GM23338 (cell line): ENCODE results near the gene APOBR. TPM values are rescaled to one million over a fixed set of nuclear protein-coding genes. Genes with fewer than 3 reads are reported as not detected.

Source experiments
- CREB1 ChIP-seq: fragments of 250-450 bp; sonication (Bioruptor Pico); IDR thresholded peaks from 2 replicates; pipeline ENCODE4 v1.5.0; 2020; ENCODE audit warnings: low read depth, mild to moderate bottlenecking, moderate library complexity
- EZH2 ChIP-seq: fragments of 200-600 bp; sonication (generic); IDR thresholded peaks from one replicate; pipeline ENCODE4 v1.8.0; 2017; ENCODE audit warnings: antibody characterized with exemption, mild to moderate bottlenecking, low read depth; ENCODE audit not compliant: unreplicated experiment
- EZH2phosphoT487 ChIP-seq: fragments of 200-600 bp; sonication (generic); IDR thresholded peaks from one replicate; pipeline ENCODE4 v1.8.1; 2018; ENCODE audit warnings: antibody characterized with exemption; ENCODE audit not compliant: unreplicated experiment
- JUNB ChIP-seq: IDR thresholded peaks from one replicate; pipeline ENCODE4 v1.6.1; 2016; ENCODE audit warnings: antibody characterized with exemption; ENCODE audit not compliant: unreplicated experiment
- NANOG ChIP-seq: IDR thresholded peaks from 2 replicates; pipeline ENCODE4 v1.6.1; 2016; ENCODE audit warnings: antibody characterized with exemption, borderline replicate concordance
- POLR2AphosphoS5 ChIP-seq: IDR thresholded peaks from 2 replicates; pipeline ENCODE4 v1.6.1; 2016; ENCODE audit warnings: antibody characterized with exemption, low read depth
- STAT1 ChIP-seq: IDR thresholded peaks from one replicate; pipeline ENCODE4 v1.6.1; 2016; ENCODE audit warnings: antibody characterized with exemption; ENCODE audit not compliant: unreplicated experiment
- ZNF331 ChIP-seq: fragments of 250-450 bp; sonication (Bioruptor Pico); IDR thresholded peaks from 2 replicates; pipeline ENCODE4 v1.5.0; 2020; ENCODE audit warnings: low read depth, mild to moderate bottlenecking, moderate library complexity
- polyA plus RNA-seq: library from polyadenylated mRNA; unstranded; fragments of >200 nt; fragmentation: Nextera tagmentation; extraction: Ambion mirVana; gene quantifications from 2 replicates; pipeline ENCODE4 v1.2.1, GENCODE V29; 2016
- total RNA-seq: library from RNA; depleted of rRNA; stranded (reverse); fragments of >200 nt; shearing (Covaris generic); gene quantifications from 2 replicates; pipeline ENCODE4 v1.2.3, GENCODE V29; 2014
- TF ChIP-seq, protein P1 (sequence below): fragments of 250-450 bp; sonication (Bioruptor Pico); IDR thresholded peaks from 2 replicates; pipeline ENCODE4 v1.5.0; 2020; ENCODE audit warnings: mild to moderate bottlenecking, moderate library complexity
- TF ChIP-seq, protein P2 (sequence below), 2 experiments: fragments of 200-600 bp in 1 of 2; sonication (generic) in 1 of 2; conservative IDR thresholded peaks; 2 replicates each; pipeline versions ENCODE4 v1.5.1 to v1.6.1; 2016 to 2017; ENCODE audit warnings: antibody characterized with exemption in 2 of 2, low read depth in 2 of 2, mild to moderate bottlenecking in 2 of 2, moderate library complexity in 1 of 2
- TF ChIP-seq, protein P3 (sequence below): IDR thresholded peaks from 2 replicates; pipeline ENCODE4 v1.6.1; 2016; ENCODE audit warnings: antibody characterized with exemption

The APOBR gene
- total and polyA plus RNA-seq, 2 experiments from 2014 or later, result 0.07 TPM; not detected in 1

DNA sequence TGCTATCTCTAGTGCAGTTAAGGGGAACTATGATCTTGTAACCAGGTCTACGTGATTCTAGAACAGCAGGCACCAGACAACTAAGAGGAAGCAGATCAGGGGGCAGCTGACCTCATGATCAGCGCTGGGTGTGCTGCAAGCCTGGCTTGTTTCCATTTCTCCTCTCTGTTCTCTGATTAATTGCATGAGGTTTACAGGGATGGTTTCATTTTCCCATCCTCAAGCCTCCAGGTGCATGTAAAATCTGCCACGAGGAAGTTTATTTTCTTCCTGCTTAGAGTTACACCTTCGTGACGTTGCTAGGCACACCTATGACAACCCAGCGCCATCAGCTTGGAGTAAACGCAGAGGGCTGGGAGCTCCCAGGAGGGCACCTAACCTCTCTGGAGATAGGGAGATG is 48.6 kb downstream of the APOBR start (continued):
- TF ChIP-seq, protein P1, sequence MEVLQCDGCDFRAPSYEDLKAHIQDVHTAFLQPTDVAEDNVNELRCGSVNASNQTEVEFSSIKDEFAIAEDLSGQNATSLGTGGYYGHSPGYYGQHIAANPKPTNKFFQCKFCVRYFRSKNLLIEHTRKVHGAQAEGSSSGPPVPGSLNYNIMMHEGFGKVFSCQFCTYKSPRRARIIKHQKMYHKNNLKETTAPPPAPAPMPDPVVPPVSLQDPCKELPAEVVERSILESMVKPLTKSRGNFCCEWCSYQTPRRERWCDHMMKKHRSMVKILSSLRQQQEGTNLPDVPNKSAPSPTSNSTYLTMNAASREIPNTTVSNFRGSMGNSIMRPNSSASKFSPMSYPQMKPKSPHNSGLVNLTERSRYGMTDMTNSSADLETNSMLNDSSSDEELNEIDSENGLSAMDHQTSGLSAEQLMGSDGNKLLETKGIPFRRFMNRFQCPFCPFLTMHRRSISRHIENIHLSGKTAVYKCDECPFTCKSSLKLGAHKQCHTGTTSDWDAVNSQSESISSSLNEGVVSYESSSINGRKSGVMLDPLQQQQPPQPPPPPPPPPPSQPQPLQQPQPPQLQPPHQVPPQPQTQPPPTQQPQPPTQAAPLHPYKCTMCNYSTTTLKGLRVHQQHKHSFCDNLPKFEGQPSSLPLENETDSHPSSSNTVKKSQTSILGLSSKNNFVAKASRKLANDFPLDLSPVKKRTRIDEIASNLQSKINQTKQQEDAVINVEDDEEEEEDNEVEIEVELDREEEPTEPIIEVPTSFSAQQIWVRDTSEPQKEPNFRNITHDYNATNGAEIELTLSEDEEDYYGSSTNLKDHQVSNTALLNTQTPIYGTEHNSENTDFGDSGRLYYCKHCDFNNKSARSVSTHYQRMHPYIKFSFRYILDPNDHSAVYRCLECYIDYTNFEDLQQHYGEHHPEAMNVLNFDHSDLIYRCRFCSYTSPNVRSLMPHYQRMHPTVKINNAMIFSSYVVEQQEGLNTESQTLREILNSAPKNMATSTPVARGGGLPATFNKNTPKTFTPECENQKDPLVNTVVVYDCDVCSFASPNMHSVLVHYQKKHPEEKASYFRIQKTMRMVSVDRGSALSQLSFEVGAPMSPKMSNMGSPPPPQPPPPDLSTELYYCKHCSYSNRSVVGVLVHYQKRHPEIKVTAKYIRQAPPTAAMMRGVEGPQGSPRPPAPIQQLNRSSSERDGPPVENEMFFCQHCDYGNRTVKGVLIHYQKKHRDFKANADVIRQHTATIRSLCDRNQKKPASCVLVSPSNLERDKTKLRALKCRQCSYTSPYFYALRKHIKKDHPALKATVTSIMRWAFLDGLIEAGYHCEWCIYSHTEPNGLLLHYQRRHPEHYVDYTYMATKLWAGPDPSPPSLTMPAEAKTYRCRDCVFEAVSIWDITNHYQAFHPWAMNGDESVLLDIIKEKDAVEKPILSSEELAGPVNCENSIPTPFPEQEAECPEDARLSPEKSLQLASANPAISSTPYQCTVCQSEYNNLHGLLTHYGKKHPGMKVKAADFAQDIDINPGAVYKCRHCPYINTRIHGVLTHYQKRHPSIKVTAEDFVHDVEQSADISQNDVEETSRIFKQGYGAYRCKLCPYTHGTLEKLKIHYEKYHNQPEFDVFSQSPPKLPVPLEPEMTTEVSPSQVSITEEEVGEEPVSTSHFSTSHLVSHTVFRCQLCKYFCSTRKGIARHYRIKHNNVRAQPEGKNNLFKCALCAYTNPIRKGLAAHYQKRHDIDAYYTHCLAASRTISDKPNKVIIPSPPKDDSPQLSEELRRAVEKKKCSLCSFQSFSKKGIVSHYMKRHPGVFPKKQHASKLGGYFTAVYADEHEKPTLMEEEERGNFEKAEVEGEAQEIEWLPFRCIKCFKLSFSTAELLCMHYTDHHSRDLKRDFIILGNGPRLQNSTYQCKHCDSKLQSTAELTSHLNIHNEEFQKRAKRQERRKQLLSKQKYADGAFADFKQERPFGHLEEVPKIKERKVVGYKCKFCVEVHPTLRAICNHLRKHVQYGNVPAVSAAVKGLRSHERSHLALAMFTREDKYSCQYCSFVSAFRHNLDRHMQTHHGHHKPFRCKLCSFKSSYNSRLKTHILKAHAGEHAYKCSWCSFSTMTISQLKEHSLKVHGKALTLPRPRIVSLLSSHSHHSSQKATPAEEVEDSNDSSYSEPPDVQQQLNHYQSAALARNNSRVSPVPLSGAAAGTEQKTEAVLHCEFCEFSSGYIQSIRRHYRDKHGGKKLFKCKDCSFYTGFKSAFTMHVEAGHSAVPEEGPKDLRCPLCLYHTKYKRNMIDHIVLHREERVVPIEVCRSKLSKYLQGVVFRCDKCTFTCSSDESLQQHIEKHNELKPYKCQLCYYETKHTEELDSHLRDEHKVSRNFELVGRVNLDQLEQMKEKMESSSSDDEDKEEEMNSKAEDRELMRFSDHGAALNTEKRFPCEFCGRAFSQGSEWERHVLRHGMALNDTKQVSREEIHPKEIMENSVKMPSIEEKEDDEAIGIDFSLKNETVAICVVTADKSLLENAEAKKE, result no peak
- TF ChIP-seq, protein P2, sequence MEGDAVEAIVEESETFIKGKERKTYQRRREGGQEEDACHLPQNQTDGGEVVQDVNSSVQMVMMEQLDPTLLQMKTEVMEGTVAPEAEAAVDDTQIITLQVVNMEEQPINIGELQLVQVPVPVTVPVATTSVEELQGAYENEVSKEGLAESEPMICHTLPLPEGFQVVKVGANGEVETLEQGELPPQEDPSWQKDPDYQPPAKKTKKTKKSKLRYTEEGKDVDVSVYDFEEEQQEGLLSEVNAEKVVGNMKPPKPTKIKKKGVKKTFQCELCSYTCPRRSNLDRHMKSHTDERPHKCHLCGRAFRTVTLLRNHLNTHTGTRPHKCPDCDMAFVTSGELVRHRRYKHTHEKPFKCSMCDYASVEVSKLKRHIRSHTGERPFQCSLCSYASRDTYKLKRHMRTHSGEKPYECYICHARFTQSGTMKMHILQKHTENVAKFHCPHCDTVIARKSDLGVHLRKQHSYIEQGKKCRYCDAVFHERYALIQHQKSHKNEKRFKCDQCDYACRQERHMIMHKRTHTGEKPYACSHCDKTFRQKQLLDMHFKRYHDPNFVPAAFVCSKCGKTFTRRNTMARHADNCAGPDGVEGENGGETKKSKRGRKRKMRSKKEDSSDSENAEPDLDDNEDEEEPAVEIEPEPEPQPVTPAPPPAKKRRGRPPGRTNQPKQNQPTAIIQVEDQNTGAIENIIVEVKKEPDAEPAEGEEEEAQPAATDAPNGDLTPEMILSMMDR (conservative IDR thresholded peaks at IDR 0.05; ENCODE audit: low read depth in 2 of 2), result no peak
- TF ChIP-seq EZH2phosphoT487 (no peak), POLR2AphosphoS5 (no peak), JUNB (no peak), EZH2 (no peak), NANOG (no peak), ZNF331 (CRISPR knock-in tag) (no peak), CREB1 (CRISPR knock-in tag) (no peak), STAT1 (no peak)
- TF ChIP-seq, protein P3, sequence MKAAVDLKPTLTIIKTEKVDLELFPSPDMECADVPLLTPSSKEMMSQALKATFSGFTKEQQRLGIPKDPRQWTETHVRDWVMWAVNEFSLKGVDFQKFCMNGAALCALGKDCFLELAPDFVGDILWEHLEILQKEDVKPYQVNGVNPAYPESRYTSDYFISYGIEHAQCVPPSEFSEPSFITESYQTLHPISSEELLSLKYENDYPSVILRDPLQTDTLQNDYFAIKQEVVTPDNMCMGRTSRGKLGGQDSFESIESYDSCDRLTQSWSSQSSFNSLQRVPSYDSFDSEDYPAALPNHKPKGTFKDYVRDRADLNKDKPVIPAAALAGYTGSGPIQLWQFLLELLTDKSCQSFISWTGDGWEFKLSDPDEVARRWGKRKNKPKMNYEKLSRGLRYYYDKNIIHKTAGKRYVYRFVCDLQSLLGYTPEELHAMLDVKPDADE, result no peak
